Heart right ventricle (tissue), 16 donors: ENCODE data around the gene ST13. TPM values are rescaled to one million over a fixed set of nuclear protein-coding genes. Genes with fewer than 3 reads are reported as not detected.

Experiments
- ATAC-seq, 8 donors: fragments of 200-7000 bp; cut with Tn5 transposase; one replicate each; pipeline ENCODE4 v1.9.1; 2020; ENCODE audit warnings: mild to moderate bottlenecking in 8 of 8, moderate library complexity in 8 of 8, moderate number of reproducible peaks in 1 of 8
- DNase-seq, 2 donors: peaks; one replicate each; pipeline ENCODE4 v3.0.0-alpha.2; 2020
- H3K27ac ChIP-seq, 10 donors: fragments of 200-600 bp; sonication (generic) in 2 of 10; one replicate each; pipeline versions ENCODE4 v1.5.0 to v1.8.0; 2020 to 2022; ENCODE audit warnings: mild to moderate bottlenecking in 3 of 10
- H3K27me3 ChIP-seq, 7 donors: fragments of 200-600 bp; one replicate each; pipeline ENCODE4 v1.8.0; 2021 to 2022; ENCODE audit warnings: mild to moderate bottlenecking in 2 of 7
- H3K36me3 ChIP-seq, 9 donors: fragments of 200-600 bp; sonication (generic) in 1 of 9; one replicate each; pipeline versions ENCODE4 v1.5.0 to v1.8.0; 2020 to 2022; ENCODE audit warnings: mild to moderate bottlenecking in 2 of 9
- H3K4me1 ChIP-seq, 9 donors: fragments of 200-600 bp; sonication (generic) in 1 of 9; one replicate each; pipeline versions ENCODE4 v1.5.0 to v1.8.0; 2020 to 2022; ENCODE audit warnings: mild to moderate bottlenecking in 4 of 9
- H3K4me3 ChIP-seq, 10 donors: fragments of 200-600 bp; sonication (generic) in 2 of 10; one replicate each; pipeline versions ENCODE4 v1.5.0 to v1.8.0; 2020 to 2022; ENCODE audit warnings: mild to moderate bottlenecking in 7 of 10, moderate library complexity in 2 of 10
- H3K9me3 ChIP-seq, 11 donors: fragments of 200-600 bp in 10 of 11; sonication (generic) in 2 of 11; one replicate each; pipeline versions ENCODE4 v1.5.0 to v1.8.0; 2013 to 2022; ENCODE audit warnings: mild to moderate bottlenecking in 2 of 11, control low read depth in 1 of 11, moderate library complexity in 1 of 11
- WGBS, 2 donors: extraction: QIAGEN DNeasy Blood & Tissue Kit; methylation state at CpG; one replicate each; pipeline ENCODE4 v1.1.7; 2013; ENCODE audit warnings: inconsistent platforms in 1 of 2; 5-methylcytosine and 5-hydroxymethylcytosine counted together
- intact Hi-C, 10 donors: fragments of 100-400 bp; cut with DNase I; formaldehyde crosslinking; loops; one replicate each; pipeline versions ENCODE4 v1.11.1 to v1.14.2; 2022
- long read RNA-seq, 3 donors: library from polyadenylated mRNA; unstranded; transcript quantifications; one replicate each; pipeline ENCODE4 v2.0.0, GENCODE V29; 2020 to 2021
- polyA plus RNA-seq, 2 donors: library from polyadenylated mRNA; stranded (reverse); fragments of 200-250 nt; gene quantifications; one replicate each; pipeline ENCODE4 v1.2.3, GENCODE V29; 2013
- total RNA-seq, 10 donors: library from RNA; stranded (reverse); fragmentation: NEBNext Ultra II Directional in 3 of 10; extraction: Animal tissue kit (Norgen Biotek cat#: 25700) in 3 of 10; gene quantifications; one replicate each; pipeline versions ENCODE4 v1.2.1 to v1.2.4, GENCODE V29; 2021 to 2023
- TF ChIP-seq, protein P1 (sequence below), 9 donors: fragments of 200-600 bp; sonication (generic) in 2 of 9; IDR thresholded peaks; one replicate each; pipeline versions ENCODE4 v1.5.0 to v1.8.0; 2021 to 2022; ENCODE audit warnings: antibody characterized with exemption in 9 of 9, mild to moderate bottlenecking in 5 of 9, moderate library complexity in 1 of 9
- donor health status: Arrhythmogenic right ventricular cardiomyopathy.
- donor health status: ischemic (EF 13 %, LVEDD 7.1; RV severe dilation, severe dysfunction).
- donor health status: healthy with polysubstance abuse.
- donor health status: DM: no; HTN: yes; CAD: no.
- donor health status: DM: no; HTN: no; CAD: no.
- donor health status: ischemic (EF 25% LVEDD 6.9; RV normal size, moderate dysfunction).
- donor health status: ischemic (EF 25% LVEDD 5.7; RV mildly dilated, moderate dysfunction).
- donor health status: healthy.
- donor health status: DM: yes; HTN: yes; CAD: no.
- donor health status: Ischemic cardiomyopathy.
- donor health status: ischemic (EF 35%, LVEDD 5.7; RV mildly dilated, moderate dysfunction).
- donor health status: nonischemic (EF 11% LVEDD 7.7; RV severe dilation, severe dysfunction).
- donor health status: DM: yes; HTN: yes; CAD: no.
- donor health status: PGD.
- donor health status: ischemic (EF 29% LVEDD 5.4; RV normal size, mild dysfunction).
- donor health status: nonischemic (EF 23%, LVEDD 6.1; RV moderate dilation, normal function).

Gene ST13
- total RNA-seq (100 to 1,000 TPM; 170 to 238 (median 215) TPM), polyA plus RNA-seq (100 to 1,000 TPM in 1 of 2 donors, 10 to 100 TPM in 1; 35.0 to 126 TPM)
- long read RNA-seq, donor 1, transcript ST13-201 (12 exons, 3,595 nt): major isoform, 228 of 259 reads
- long read RNA-seq, donor 1, partial matches to known transcripts: 17 of 259 reads
- long read RNA-seq, donor 1, other reads (novel, unspliced or antisense): 14 of 259 reads
- long read RNA-seq, donor 2, transcript ST13-201 (12 exons, 3,595 nt): major isoform, 193 of 226 reads
- long read RNA-seq, donor 2, partial matches to known transcripts: 21 of 226 reads
- long read RNA-seq, donor 2, other reads (novel, unspliced or antisense): 12 of 226 reads
- long read RNA-seq, donor 3, transcript ST13-201 (12 exons, 3,595 nt): major isoform, 527 of 637 reads
- long read RNA-seq, donor 3, partial matches to known transcripts: 92 of 637 reads
- long read RNA-seq, donor 3, other reads (novel, unspliced or antisense): 18 of 637 reads

DNA sequence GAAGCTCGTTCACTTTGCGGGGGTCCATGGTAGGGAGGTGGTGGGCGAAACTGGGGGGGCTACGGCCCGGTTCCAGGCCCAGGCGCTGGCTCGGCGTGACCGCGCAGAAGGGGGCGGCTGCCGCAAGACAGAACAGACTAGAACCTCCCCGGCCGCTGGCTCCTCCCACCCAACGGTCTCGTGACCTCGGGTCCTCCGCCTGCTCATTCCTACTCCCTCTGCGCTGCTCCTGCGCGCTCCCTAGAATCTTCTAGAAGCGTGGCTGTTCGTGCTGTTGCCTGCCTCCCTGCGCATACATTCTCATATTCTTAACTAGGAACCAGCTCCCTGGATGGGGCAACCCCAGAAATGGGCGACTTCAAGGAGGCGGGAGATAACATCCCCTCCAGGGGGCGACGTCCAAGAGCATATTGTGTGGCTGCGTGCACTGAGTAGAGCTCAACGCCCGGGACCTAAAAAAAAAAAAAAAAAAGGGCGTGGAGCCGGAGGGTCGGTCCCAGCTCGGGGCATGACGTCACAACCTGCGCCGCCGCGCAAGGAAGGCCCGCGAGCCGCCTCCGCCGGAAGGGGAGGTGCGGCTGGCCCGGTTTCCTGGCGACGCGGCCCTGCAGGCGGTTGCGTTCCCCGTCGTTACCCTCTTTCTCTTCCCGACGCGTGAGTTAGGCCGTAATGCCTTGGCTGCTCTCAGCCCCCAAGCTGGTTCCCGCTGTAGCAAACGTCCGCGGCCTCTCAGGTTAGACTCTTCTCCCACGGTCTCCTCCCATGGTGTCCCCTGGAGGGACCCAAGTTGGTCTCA is at the start of gene ST13, which contains the start of gene XPNPEP3:
Gene ST13 (minus strand): TSS at position 127 of the 796 bp plus-strand sequence. CDS start 99 bp downstream, at position 28.
Gene XPNPEP3 (plus strand): TSS at position 636 of the 796 bp plus-strand sequence. CDS start 34 bp downstream, at position 670.
- peaks cover 13 to 65% (median 53%) of the 10 kb centered on the region in 9 donors for H3K4me1 ChIP-seq

GRCh38 chr22:40904101-40904500 is 47.7 kb upstream of the ST13 start:
- no peak overlapping the region for H3K27ac ChIP-seq
- H3K36me3 ChIP-seq: peaks cover 0 to 68% (median 12%) of the 10 kb centered on the region in 9 donors
- H3K27me3 ChIP-seq: no peaks in the 10 kb centered on the region
- WGBS, 2 donors: 96 to 98% methylated on average over 1 of the region's 1 CpG
- H3K4me3 ChIP-seq: no peak overlapping the region
- DNase-seq (no peak), ATAC-seq (no peak)
- H3K4me1 ChIP-seq: peaks cover 0 to 12% (median 0%) of the 10 kb centered on the region in 9 donors
- TF ChIP-seq, protein P1, sequence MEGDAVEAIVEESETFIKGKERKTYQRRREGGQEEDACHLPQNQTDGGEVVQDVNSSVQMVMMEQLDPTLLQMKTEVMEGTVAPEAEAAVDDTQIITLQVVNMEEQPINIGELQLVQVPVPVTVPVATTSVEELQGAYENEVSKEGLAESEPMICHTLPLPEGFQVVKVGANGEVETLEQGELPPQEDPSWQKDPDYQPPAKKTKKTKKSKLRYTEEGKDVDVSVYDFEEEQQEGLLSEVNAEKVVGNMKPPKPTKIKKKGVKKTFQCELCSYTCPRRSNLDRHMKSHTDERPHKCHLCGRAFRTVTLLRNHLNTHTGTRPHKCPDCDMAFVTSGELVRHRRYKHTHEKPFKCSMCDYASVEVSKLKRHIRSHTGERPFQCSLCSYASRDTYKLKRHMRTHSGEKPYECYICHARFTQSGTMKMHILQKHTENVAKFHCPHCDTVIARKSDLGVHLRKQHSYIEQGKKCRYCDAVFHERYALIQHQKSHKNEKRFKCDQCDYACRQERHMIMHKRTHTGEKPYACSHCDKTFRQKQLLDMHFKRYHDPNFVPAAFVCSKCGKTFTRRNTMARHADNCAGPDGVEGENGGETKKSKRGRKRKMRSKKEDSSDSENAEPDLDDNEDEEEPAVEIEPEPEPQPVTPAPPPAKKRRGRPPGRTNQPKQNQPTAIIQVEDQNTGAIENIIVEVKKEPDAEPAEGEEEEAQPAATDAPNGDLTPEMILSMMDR (IDR thresholded peaks at IDR 0.05): no peak
- intact Hi-C loops: no loop called here
- no peaks in the 10 kb centered on the region for H3K9me3 ChIP-seq

More for the DNA sequence above, at the start of gene ST13, which contains the start of gene XPNPEP3:
- Histone ChIP-seq H3K36me3 (peaks cover 0 to 28% (median 0%) of the 10 kb centered on the region in 9 donors), H3K9me3 (no peaks in the 10 kb centered on the region), H3K4me3 (peak within 1 kb of the TSS; percentile 68 to 94 (median 88)), H3K27ac (peak within 1 kb of the TSS; percentile 92 to 98 (median 96)), H3K27me3 (no peaks in the 10 kb centered on the region)
- peak; percentile 97 to 99 (median 99) for ATAC-seq
- peak; percentile 97 to 98 for DNase-seq
- 0% methylated on average over 62 to 63 of the region's 63 CpGs for WGBS, 2 donors
- TF ChIP-seq, protein P1 (IDR thresholded peaks at IDR 0.05): peak in 4 of 9 donors; percentile 14 to 42 (median 27)
- intact Hi-C loops: loop anchor here in 1 of 10 donors (5.0 kb wide), 1 partner anchor 39 kb away; the partner anchor contains the start of gene SLC25A17

DNA sequence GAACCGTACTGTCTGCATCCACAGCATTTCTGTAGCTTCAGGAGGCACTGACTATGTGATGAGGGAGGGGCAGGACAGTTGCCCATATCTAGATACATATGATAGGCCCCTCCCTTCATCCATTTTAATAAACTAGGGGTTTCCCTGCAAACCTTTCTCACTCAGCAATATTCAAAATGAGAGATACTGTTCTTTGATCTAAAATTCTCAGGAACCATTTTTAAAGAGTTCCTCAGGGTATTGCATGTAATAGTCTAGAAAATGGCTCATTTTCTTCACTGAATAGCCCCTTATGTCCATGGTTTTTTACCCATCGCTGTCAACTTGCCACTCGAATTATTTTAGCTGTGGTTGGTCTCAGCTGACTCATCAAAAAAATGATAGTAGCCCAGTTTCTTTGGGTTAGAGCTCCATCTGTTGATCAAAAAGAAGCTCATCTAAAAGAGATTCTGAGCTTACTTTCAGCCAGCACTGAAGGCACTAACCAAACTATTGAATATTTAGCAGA is 42.5 kb upstream of the ST13 start:
- TF ChIP-seq, protein P1 (IDR thresholded peaks at IDR 0.05): peak in 6 of 9 donors; percentile 39 to 65 (median 56)
- H3K9me3 ChIP-seq: no peaks in the 10 kb centered on the region
- H3K36me3 ChIP-seq: peaks cover 0 to 45% (median 0%) of the 10 kb centered on the region in 9 donors
- DNase-seq (no peak), ATAC-seq (peak in 2 of 8 donors; percentile 43 to 46)
- H3K27me3 ChIP-seq: no peaks in the 10 kb centered on the region
- peaks cover 0 to 28% (median 2%) of the 10 kb centered on the region in 9 donors for H3K4me1 ChIP-seq
- no peak overlapping the region for H3K27ac ChIP-seq
- 40 to 46% methylated on average over 3 of the region's 3 CpGs for WGBS, 2 donors
- no peak overlapping the region for H3K4me3 ChIP-seq
- intact Hi-C loops: loop anchor here in 2 of 10 donors (10.0 kb wide), 2 partner anchors 204 to 214 kb away; no protein-coding TSS in a partner anchor
